HepG2 (cell line): Measurements from ENCODE around the gene LYST. TPM values are rescaled to one million over a fixed set of nuclear protein-coding genes. Genes with fewer than 3 reads are reported as not detected.

ENCODE experiments used
- ATAC-seq: fragments of 200-7000 bp; cut with Tn5 transposase; 3 replicates; pipeline ENCODE4 v1.9.1; 2020; ENCODE audit warnings: mild to moderate bottlenecking, moderate library complexity
- BruUV-seq: library from RNA; stranded (reverse); fragments of 400-500 nt; replicated peaks from 2 replicates; lab custom pipeline; 2021; lab: Mats Ljungman, UMichigan
- CTCF ChIA-PET: fragments of 300-600 bp; formaldehyde crosslinking; extraction: SDS; loops from one replicate; lab custom pipeline; 2021; ENCODE audit warnings: low total read pairs, inconsistent platforms, low intra/inter-chr PET ratio; lab: Yijun Ruan, JAX
- POLR2A ChIA-PET: fragments of 350-600 bp; sonication (Branson Sonifier 250); formaldehyde crosslinking; loops from one replicate; lab custom pipeline; 2020; ENCODE audit warnings: antibody characterized with exemption, inconsistent platforms; lab: Yijun Ruan, JAX
- DNase-seq: peaks from one replicate; pipeline ENCODE4 v3.0.0-alpha.2; 2015; ENCODE audit warnings: low spot score
- FAIRE-seq: peaks from 3 replicates; lab custom pipeline; 2011; peaks lifted over from hg19 to GRCh38; lab: Jason Lieb, UNC
- H2AFZ ChIP-seq: one replicate; pipeline ENCODE4 v1.6.1; 2011; ENCODE audit warnings: low read length, inconsistent platforms
- H3K27ac ChIP-seq: fragments of 300-600 bp; 3 replicates; pipeline ENCODE4 v1.8.0; 2011; ENCODE audit warnings: mixed run types, mild to moderate bottlenecking, mixed read lengths, low read length, inconsistent platforms; ENCODE audit not compliant: insufficient read depth; ENCODE audit errors: extremely low read length
- H3K27me3 ChIP-seq, 2 experiments: fragments of 200-600 bp in 1 of 2; 2 replicates in 1 of 2; 3 replicates in 1 of 2; pipeline versions ENCODE4 v1.6.0 to v1.8.0; 2011; ENCODE audit warnings: low read length in 2 of 2, mild to moderate bottlenecking in 2 of 2, moderate library complexity in 2 of 2, inconsistent platforms in 1 of 2; ENCODE audit not compliant: insufficient read depth in 2 of 2, control insufficient read depth in 1 of 2
- H3K36me3 ChIP-seq, 2 experiments: fragments of 200-600 bp in 1 of 2; replicated peaks in 1 of 2; 2 replicates in 1 of 2; 3 replicates in 1 of 2; pipeline versions ENCODE4 v1.5.1 to v1.8.0; 2011; ENCODE audit warnings: low read length in 2 of 2, inconsistent platforms in 1 of 2; ENCODE audit not compliant: insufficient read depth in 2 of 2, control insufficient read depth in 1 of 2
- H3K4me1 ChIP-seq: 2 replicates; pipeline ENCODE4 v1.5.1; 2012; ENCODE audit warnings: low read length, inconsistent platforms; ENCODE audit not compliant: insufficient read depth
- H3K4me2 ChIP-seq: 2 replicates; pipeline ENCODE4 v1.6.0; 2011; ENCODE audit warnings: low read depth, low read length, inconsistent platforms
- H3K4me3 ChIP-seq, 3 experiments: fragments of 200-600 bp in 1 of 3; sonication (generic), shearing (Covaris generic) in 1 of 3; replicated peaks in 1 of 3; 2 replicates each; pipeline ENCODE4 v1.5.1; 2011 to 2016; ENCODE audit warnings: low read length in 3 of 3, inconsistent platforms in 2 of 3, low read depth in 2 of 3, mild to moderate bottlenecking in 2 of 3, control low read depth in 1 of 3, mixed read lengths in 1 of 3; ENCODE audit not compliant: insufficient read depth in 1 of 3
- H3K79me2 ChIP-seq: one replicate; pipeline ENCODE4 v1.6.1; 2011; ENCODE audit warnings: low read length, inconsistent platforms; ENCODE audit not compliant: insufficient read depth
- H3K9ac ChIP-seq: 2 replicates; pipeline ENCODE4 v1.6.0; 2011; ENCODE audit warnings: mild to moderate bottlenecking, low read depth, low read length, inconsistent platforms; ENCODE audit not compliant: insufficient read depth
- H3K9me3 ChIP-seq: 2 replicates; pipeline ENCODE4 v1.5.1; 2012; ENCODE audit warnings: mild to moderate bottlenecking, low read length
- H4K20me1 ChIP-seq: 2 replicates; pipeline ENCODE4 v1.6.0; 2011; ENCODE audit warnings: inconsistent platforms, mild to moderate bottlenecking, low read length, moderate library complexity; ENCODE audit not compliant: insufficient read depth
- ZNF101 ChIP-seq: sonication (generic); formaldehyde crosslinking; IDR thresholded peaks from 2 replicates; pipeline ENCODE4 v1.4.0; 2020; ENCODE audit warnings: mild to moderate bottlenecking, low read depth, missing genetic modification reagents, borderline replicate concordance
- ZNF282 ChIP-seq: fragments of 450-650 bp; IDR thresholded peaks from 2 replicates; pipeline ENCODE4 v1.6.1; 2018; ENCODE audit not compliant: partially characterized antibody
- WGBS: methylation state at CpG from one replicate; pipeline ENCODE4 v1.1.6; 2017; ENCODE audit warnings: low lambda C conversion rate; 5-methylcytosine and 5-hydroxymethylcytosine counted together
- in situ Hi-C: cut with HindIII; loops from 2 replicates; pipeline ENCODE4 v1.10.0; 2017; ENCODE audit warnings: low pct_unique_long_range_greater_than_20kb; ENCODE audit not compliant: extremely low pct_ligation_motif_present
- intact Hi-C: fragments of 100-400 bp; cut with micrococcal nuclease; formaldehyde crosslinking; loops from one replicate; pipeline ENCODE4 v1.10.0; 2022; ENCODE audit not compliant: unreplicated experiment
- polyA plus RNA-seq, 8 experiments: library from polyadenylated mRNA; depleted of rRNA in 3 of 8; stranded (reverse) in 7 of 8; unstranded in 1 of 8; fragments of >200 nt; fragmentation: Illumina TruSeq in 4 of 8; extraction: Trizol in 4 of 8; gene quantifications; 2 replicates each; pipeline versions ENCODE4 v1.2.1 to v1.2.3, GENCODE V29; 2011 to 2016; ENCODE audit warnings: low read depth in 4 of 8, missing spikeins in 1 of 8, mixed read lengths in 1 of 8; ENCODE audit not compliant: insufficient read depth in 1 of 8
- total RNA-seq, 5 experiments: library from RNA; depleted of rRNA; stranded (reverse); fragments of >200 nt; fragmentation: Illumina TruSeq; extraction: Trizol; gene quantifications; 2 replicates each; pipeline ENCODE4 v1.2.3, GENCODE V29; 2016; ENCODE audit warnings: low read depth in 1 of 5
- TF ChIP-seq, protein P1 (sequence below): sonication (generic); formaldehyde crosslinking; IDR thresholded peaks from 2 replicates; pipeline ENCODE4 v1.5.1; 2020; ENCODE audit warnings: mild to moderate bottlenecking, missing genetic modification reagents, moderate library complexity
- TF ChIP-seq, protein P2 (sequence below): sonication (generic); formaldehyde crosslinking; IDR thresholded peaks from 2 replicates; pipeline ENCODE4 v1.5.0; 2020; ENCODE audit warnings: mild to moderate bottlenecking, missing genetic modification reagents, borderline replicate concordance
- TF ChIP-seq, protein P3 (sequence below): sonication (generic); formaldehyde crosslinking; IDR thresholded peaks from 2 replicates; pipeline ENCODE4 v1.4.0; 2020; ENCODE audit warnings: mild to moderate bottlenecking, missing genetic modification reagents

LYST gene
- total and polyA plus RNA-seq, 2 of the 13 experiments (the other 11 are each of a cell fraction or from before 2014, with no cell fraction given): 0.91 to 2.5 TPM

DNA sequence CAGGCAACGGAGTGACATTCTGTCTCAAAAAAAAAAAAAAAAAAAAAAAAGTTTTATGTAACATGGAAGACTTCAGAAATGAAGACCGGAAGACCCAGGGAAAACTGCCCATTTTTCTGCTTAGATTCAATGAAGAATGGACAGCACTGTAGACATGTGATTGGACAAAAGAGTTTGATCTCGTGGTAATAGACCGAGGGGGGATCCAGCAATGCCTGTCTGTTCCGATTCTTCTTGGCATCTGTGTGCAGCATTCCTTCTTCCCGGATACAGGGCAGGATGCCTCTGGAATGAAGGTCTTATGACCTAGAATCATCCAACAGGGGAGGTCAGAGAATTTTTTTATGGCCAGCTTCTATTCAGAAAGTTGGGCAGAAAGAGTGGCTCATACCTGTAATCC lies 5.6 kb upstream of the LYST start:
- no peak for DNase-seq
- Histone ChIP-seq H3K9me3 (no peaks in the 10 kb centered on the region), H2AFZ (no peak overlapping the region), H4K20me1 (no peaks in the 10 kb centered on the region), H3K4me3 (no peak overlapping the region)
- TF ChIP-seq, protein P1, sequence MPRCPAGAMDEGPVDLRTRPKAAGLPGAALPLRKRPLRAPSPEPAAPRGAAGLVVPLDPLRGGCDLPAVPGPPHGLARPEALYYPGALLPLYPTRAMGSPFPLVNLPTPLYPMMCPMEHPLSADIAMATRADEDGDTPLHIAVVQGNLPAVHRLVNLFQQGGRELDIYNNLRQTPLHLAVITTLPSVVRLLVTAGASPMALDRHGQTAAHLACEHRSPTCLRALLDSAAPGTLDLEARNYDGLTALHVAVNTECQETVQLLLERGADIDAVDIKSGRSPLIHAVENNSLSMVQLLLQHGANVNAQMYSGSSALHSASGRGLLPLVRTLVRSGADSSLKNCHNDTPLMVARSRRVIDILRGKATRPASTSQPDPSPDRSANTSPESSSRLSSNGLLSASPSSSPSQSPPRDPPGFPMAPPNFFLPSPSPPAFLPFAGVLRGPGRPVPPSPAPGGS: no peak
- TF ChIP-seq ZNF282 (no peak), ZNF101 (CRISPR knock-in tag) (no peak)
- TF ChIP-seq, protein P2, sequence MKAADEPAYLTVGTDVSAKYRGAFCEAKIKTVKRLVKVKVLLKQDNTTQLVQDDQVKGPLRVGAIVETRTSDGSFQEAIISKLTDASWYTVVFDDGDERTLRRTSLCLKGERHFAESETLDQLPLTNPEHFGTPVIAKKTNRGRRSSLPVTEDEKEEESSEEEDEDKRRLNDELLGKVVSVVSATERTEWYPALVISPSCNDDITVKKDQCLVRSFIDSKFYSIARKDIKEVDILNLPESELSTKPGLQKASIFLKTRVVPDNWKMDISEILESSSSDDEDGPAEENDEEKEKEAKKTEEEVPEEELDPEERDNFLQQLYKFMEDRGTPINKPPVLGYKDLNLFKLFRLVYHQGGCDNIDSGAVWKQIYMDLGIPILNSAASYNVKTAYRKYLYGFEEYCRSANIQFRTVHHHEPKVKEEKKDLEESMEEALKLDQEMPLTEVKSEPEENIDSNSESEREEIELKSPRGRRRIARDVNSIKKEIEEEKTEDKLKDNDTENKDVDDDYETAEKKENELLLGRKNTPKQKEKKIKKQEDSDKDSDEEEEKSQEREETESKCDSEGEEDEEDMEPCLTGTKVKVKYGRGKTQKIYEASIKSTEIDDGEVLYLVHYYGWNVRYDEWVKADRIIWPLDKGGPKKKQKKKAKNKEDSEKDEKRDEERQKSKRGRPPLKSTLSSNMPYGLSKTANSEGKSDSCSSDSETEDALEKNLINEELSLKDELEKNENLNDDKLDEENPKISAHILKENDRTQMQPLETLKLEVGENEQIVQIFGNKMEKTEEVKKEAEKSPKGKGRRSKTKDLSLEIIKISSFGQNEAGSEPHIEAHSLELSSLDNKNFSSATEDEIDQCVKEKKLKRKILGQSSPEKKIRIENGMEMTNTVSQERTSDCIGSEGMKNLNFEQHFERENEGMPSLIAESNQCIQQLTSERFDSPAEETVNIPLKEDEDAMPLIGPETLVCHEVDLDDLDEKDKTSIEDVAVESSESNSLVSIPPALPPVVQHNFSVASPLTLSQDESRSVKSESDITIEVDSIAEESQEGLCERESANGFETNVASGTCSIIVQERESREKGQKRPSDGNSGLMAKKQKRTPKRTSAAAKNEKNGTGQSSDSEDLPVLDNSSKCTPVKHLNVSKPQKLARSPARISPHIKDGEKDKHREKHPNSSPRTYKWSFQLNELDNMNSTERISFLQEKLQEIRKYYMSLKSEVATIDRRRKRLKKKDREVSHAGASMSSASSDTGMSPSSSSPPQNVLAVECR: no peak
- TF ChIP-seq, protein P3, sequence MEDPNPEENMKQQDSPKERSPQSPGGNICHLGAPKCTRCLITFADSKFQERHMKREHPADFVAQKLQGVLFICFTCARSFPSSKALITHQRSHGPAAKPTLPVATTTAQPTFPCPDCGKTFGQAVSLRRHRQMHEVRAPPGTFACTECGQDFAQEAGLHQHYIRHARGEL (CRISPR knock-in tag): no peak
- TF ChIP-seq, all 625 proteins: peak for 0
- no peak overlapping the region for H3K27ac ChIP-seq
- CTCF ChIA-PET: no interaction called here
- peaks cover 17% of the 10 kb centered on the region for H3K4me1 ChIP-seq
- in situ Hi-C loops (no loop called here), intact Hi-C loops (no loop called here)
- H3K36me3 ChIP-seq: no peaks in the 10 kb centered on the region
- H3K4me2 ChIP-seq: no peak overlapping the region
- BruUV-seq: no TSS peak
- ATAC-seq (no peak), FAIRE-seq (no peak)
- no peak overlapping the region for H3K9ac ChIP-seq
- no peaks in the 10 kb centered on the region for H3K27me3 ChIP-seq
- WGBS: 71% methylated on average over 6 of the region's 6 CpGs
- POLR2A ChIA-PET: no interaction called here
- H3K79me2 ChIP-seq: no peaks in the 10 kb centered on the region
